Measurements from ENCODE around the gene PHC3. TPM values are rescaled to one million over a fixed set of nuclear protein-coding genes. Genes with fewer than 3 reads are reported as not detected.

The PHC3 gene
- total RNA-seq, 2 experiments from 2014 or later: 48.7 to 50.4 TPM

DNA sequence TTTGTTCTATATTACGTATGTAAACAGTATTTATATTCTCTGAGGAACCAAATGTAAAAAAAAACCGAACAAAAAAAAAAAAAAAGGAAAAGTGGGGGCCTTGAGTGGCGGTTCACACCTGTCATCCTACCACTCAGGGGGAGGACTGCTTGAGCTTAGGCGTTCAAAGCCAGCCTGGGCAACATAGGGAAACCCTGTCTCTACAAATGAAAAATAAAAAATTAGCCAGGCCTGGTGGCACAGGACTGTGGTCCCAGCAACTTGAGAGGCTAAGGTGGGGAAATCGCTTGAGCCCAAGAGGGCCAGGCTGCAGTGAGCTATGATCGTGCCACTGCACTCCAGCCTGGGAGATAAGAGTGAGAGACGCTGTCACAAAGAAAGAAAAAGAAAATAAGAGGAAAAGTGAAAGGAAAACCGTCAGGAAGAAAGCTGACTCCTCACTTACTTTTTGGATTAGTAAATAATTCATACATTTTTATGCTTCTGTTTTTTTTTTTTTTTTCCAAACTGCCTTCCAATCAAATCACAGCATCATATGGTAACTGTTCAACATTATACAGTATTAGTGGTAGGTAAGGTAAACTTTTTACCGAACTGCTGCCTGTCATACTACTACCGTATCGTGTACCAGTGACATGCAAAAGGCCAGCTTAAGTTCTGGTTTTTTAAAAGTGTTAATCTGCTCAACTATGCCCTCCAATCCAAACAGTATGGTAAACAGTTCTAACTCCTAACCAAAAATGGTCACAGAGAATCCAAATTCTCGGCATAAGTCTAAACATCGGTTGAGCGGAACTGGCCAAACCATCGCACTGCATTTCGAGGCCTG, 1.2 kb downstream of the PHC3 start:
- Mint-ChIP-seq H3K9me3 (no peaks in the 10 kb centered on the region), H3K4me3 (peak overlapping the region; percentile 97), H3K36me3 (ENCODE audit: low read depth) (peaks cover 37% of the 10 kb centered on the region), H3K4me1 (ENCODE audit: low read depth) (peaks cover 28% of the 10 kb centered on the region), H3K27ac (peak overlapping the region; percentile 100), H3K27me3 (ENCODE audit: low read depth) (no peaks in the 10 kb centered on the region)
- peak; percentile 26 for DNase-seq
- CTCF ChIA-PET: interaction anchor here (0.6 to 1.2 kb wide), 5 partner anchors 9 to 315 kb away, joined by 3 to 4 read pairs (median 3); no protein-coding TSS in a partner anchor
- intact Hi-C loops (cut with micrococcal nuclease): loop anchor here (1.0 to 2.0 kb wide), 5 partner anchors 35 to 367 kb away; partner anchors contain the start of genes LRRC34, LRRIQ4 and SEC62

- CTCF ChIA-PET: interaction anchor here (1.0 to 1.2 kb wide), 2 partner anchors 8 to 314 kb away, joined by 3 to 4 read pairs; no protein-coding TSS in a partner anchor
- Mint-ChIP-seq H3K9me3 (no peaks in the 10 kb centered on the region), H3K27me3 (ENCODE audit: low read depth) (no peaks in the 10 kb centered on the region), H3K27ac (peak overlapping the region; percentile 100), H3K4me1 (ENCODE audit: low read depth) (peaks cover 33% of the 10 kb centered on the region), H3K36me3 (ENCODE audit: low read depth) (peaks cover 41% of the 10 kb centered on the region), H3K4me3 (peak overlapping the region; percentile 97)
- intact Hi-C loops (cut with micrococcal nuclease): no loop called here
- no peak for DNase-seq
These were observed 2.1 kb downstream of the PHC3 start for GRCh38 chr3:170179432-170179831.

DNA sequence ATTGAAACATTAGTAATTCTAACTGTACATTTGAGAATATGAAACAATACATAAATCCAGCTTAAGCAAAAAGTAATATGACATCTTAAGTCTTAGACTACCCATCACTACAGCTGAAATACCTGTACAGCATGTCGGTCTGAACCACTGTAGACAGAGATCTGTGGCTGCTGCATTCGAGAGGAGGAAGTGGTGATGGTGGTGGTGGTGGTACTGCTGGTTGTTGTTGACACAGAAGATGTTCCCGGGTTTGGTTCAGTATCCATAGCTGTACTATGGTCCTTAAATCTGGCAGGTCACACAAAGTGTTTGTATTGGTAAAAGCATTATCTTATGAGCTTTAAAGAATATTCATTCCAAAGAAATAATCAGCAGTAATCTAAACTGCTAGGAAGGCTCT, 2.9 kb downstream of the PHC3 start:
- Mint-ChIP-seq H3K4me1 (ENCODE audit: low read depth) (peaks cover 36% of the 10 kb centered on the region), H3K36me3 (ENCODE audit: low read depth) (peaks cover 43% of the 10 kb centered on the region), H3K9me3 (no peaks in the 10 kb centered on the region), H3K27me3 (ENCODE audit: low read depth) (no peaks in the 10 kb centered on the region), H3K27ac (peak overlapping the region; percentile 77), H3K4me3 (peak overlapping the region; percentile 44)
- CTCF ChIA-PET: interaction anchor here (0.7 kb wide), 1 partner anchor 9 kb away, joined by 3 read pairs; no protein-coding TSS in a partner anchor
- intact Hi-C loops (cut with micrococcal nuclease): no loop called here
- peak; percentile 68 for DNase-seq

DNA sequence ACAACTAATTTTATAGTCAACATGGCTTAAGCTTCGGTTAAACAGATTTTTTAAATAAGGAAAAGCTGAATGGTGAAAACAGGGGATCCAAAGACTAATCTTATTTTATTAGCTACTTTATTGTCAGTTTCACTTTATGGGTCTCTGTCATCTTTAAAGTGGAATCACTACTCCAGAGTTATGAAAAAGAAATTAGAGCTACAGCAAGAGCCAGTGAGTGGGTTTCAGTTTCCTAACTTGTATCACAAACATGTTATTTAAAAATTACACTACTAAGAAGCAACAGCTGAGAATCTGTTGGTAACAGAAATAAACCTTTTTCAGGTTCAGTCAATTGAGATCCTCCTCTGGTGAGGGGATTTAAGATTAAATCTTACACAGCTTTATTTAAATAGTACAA, 10.0 kb downstream of the PHC3 start:
- CTCF ChIA-PET: interaction anchor here (0.6 to 1.4 kb wide), 9 partner anchors 9 to 242 kb away, joined by 3 to 5 read pairs (median 3); partner anchors contain the start of gene SKIL
- no peak for DNase-seq
- intact Hi-C loops (cut with micrococcal nuclease): loop anchor here (2.0 kb wide), 1 partner anchor 73 kb away; no protein-coding TSS in a partner anchor
- peaks cover 54% of the 10 kb centered on the region for H3K36me3 Mint-ChIP-seq (ENCODE audit: low read depth)
- peaks cover 63% of the 10 kb centered on the region for H3K4me1 Mint-ChIP-seq (ENCODE audit: low read depth)
- H3K9me3 Mint-ChIP-seq: no peaks in the 10 kb centered on the region
- H3K27me3 Mint-ChIP-seq (ENCODE audit: low read depth): no peaks in the 10 kb centered on the region
- H3K27ac Mint-ChIP-seq: peak overlapping the region; percentile 46
- H3K4me3 Mint-ChIP-seq: peak overlapping the region; percentile 21

- CTCF ChIA-PET: interaction anchor here (0.6 to 0.9 kb wide), 3 partner anchors 15 to 198 kb away, joined by 3 to 6 read pairs (median 3); no protein-coding TSS in a partner anchor
- peaks cover 6% of the 10 kb centered on the region for H3K9me3 Mint-ChIP-seq
- H3K4me3 Mint-ChIP-seq: no peak overlapping the region
- H3K27me3 Mint-ChIP-seq (ENCODE audit: low read depth): no peaks in the 10 kb centered on the region
- peak overlapping the region; percentile 70 for H3K27ac Mint-ChIP-seq
- DNase-seq: no peak
- intact Hi-C loops (cut with micrococcal nuclease): no loop called here
- H3K36me3 Mint-ChIP-seq (ENCODE audit: low read depth): peaks cover 69% of the 10 kb centered on the region
- H3K4me1 Mint-ChIP-seq (ENCODE audit: low read depth): peaks cover 72% of the 10 kb centered on the region
These were observed 16.8 kb downstream of the PHC3 start for GRCh38 chr3:170164717-170165116.

DNA sequence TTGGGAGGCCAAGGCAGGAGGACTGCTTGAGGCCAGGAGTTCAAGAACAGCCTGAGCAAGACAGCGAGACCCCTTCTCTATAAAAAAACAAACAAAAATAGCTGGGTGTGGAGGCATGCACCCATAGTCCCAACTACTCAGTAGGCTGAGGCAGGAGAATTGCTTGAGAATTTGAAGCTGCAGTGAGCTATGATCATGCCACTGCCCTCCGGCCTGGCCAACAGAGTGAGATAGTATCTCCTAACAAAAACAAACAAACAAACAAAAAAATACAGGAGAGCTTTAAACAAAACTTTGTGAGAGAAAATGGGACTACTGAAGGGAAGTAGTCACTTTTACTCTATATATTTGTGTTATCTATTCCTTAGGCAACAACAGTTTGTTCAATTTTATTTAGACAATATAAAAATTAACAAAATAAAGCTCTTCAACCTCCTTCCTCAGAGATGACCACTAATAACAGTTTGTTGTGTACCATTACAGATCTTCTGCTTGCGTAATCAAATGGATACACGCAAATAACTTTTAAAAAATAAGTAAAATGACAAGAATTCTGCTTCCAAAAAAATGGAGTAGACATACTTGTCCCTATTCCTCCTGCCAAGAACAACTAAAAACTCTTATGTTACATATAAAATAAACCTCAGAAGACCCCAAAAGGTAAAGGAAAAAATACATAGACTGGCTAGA, 17.4 kb downstream of the PHC3 start:
- Mint-ChIP-seq H3K36me3 (ENCODE audit: low read depth) (peaks cover 68% of the 10 kb centered on the region), H3K27ac (peak overlapping the region; percentile 70), H3K9me3 (peaks cover 6% of the 10 kb centered on the region), H3K4me3 (no peak overlapping the region), H3K27me3 (ENCODE audit: low read depth) (no peaks in the 10 kb centered on the region), H3K4me1 (ENCODE audit: low read depth) (peaks cover 72% of the 10 kb centered on the region)
- DNase-seq: no peak
- CTCF ChIA-PET: interaction anchor here (0.6 to 0.9 kb wide), 4 partner anchors 14 to 199 kb away, joined by 3 to 6 read pairs (median 3); no protein-coding TSS in a partner anchor
- intact Hi-C loops (cut with micrococcal nuclease): no loop called here

DNA sequence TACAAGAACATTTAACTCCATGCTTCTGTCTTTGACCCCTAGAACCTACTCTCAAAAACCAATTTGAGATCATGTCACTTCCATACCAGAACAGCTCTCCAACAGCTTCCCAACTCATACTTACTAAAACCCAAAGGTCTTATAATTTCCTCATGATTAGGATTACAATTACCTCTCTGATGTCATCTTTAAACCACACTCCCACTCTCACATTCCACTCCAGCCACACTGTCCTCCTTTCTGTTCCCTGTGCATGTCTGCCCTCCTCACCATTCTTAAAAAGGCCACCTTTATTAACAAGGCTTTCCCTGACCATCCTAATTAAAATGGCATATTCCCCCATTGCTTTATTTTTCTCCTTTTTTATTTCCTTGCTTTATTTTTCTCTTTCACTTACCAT, 18.9 kb downstream of the PHC3 start:
- Mint-ChIP-seq H3K4me3 (no peak overlapping the region), H3K27me3 (ENCODE audit: low read depth) (no peaks in the 10 kb centered on the region), H3K4me1 (ENCODE audit: low read depth) (peaks cover 69% of the 10 kb centered on the region), H3K27ac (peak overlapping the region; percentile 18), H3K9me3 (peaks cover 6% of the 10 kb centered on the region), H3K36me3 (ENCODE audit: low read depth) (peaks cover 65% of the 10 kb centered on the region)
- intact Hi-C loops (cut with micrococcal nuclease): no loop called here
- no peak for DNase-seq
- CTCF ChIA-PET: interaction anchor here (0.5 to 0.6 kb wide), 2 partner anchors 18 to 100 kb away, joined by 3 read pairs; no protein-coding TSS in a partner anchor

- Mint-ChIP-seq H3K36me3 (ENCODE audit: low read depth) (peaks cover 66% of the 10 kb centered on the region), H3K4me3 (no peak overlapping the region), H3K27ac (peak overlapping the region; percentile 48), H3K9me3 (peaks cover 6% of the 10 kb centered on the region), H3K4me1 (ENCODE audit: low read depth) (peaks cover 69% of the 10 kb centered on the region), H3K27me3 (ENCODE audit: low read depth) (no peaks in the 10 kb centered on the region)
- DNase-seq: no peak
- intact Hi-C loops (cut with micrococcal nuclease): no loop called here
- CTCF ChIA-PET: interaction anchor here (0.6 kb wide), 1 partner anchor 99 kb away, joined by 3 read pairs; no protein-coding TSS in a partner anchor
These were observed 19.5 kb downstream of the PHC3 start for GRCh38 chr3:170162052-170162451.

- intact Hi-C loops (cut with micrococcal nuclease): no loop called here
- H3K4me1 Mint-ChIP-seq (ENCODE audit: low read depth): peaks cover 72% of the 10 kb centered on the region
- peaks cover 62% of the 10 kb centered on the region for H3K36me3 Mint-ChIP-seq (ENCODE audit: low read depth)
These were observed 21.6 kb downstream of the PHC3 start for GRCh38 chr3:170159933-170160332.

DNA sequence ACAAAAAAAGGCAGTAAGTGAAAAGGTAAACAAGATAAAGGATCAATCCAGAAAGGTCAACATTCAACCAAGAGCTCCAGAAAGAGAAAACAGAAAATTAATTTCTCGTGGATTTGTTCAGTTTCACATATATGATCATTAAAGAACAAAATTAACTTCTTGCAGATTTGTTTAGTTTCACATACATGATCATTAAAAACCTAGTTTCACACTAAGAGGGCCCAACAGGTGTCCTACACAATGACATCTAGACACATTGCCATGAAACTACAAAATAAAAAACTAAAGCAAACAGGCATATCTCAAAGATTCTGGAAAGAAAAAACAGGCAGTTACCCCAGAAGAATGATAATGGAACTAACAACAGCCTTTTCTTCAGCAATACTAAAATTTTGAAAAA, 22.1 kb downstream of the PHC3 start:
- no peaks in the 10 kb centered on the region for H3K27me3 Mint-ChIP-seq (ENCODE audit: low read depth)

More at GRCh38 chr3:170159933-170160332, 21.6 kb downstream of the PHC3 start:
- H3K9me3 Mint-ChIP-seq: peaks cover 6% of the 10 kb centered on the region
- no peak overlapping the region for H3K4me3 Mint-ChIP-seq
- DNase-seq: no peak
- no peaks in the 10 kb centered on the region for H3K27me3 Mint-ChIP-seq (ENCODE audit: low read depth)
- CTCF ChIA-PET: interaction anchor here (0.7 kb wide), 1 partner anchor 11 kb away, joined by 3 read pairs; no protein-coding TSS in a partner anchor
- peak overlapping the region; percentile 16 for H3K27ac Mint-ChIP-seq

DNA sequence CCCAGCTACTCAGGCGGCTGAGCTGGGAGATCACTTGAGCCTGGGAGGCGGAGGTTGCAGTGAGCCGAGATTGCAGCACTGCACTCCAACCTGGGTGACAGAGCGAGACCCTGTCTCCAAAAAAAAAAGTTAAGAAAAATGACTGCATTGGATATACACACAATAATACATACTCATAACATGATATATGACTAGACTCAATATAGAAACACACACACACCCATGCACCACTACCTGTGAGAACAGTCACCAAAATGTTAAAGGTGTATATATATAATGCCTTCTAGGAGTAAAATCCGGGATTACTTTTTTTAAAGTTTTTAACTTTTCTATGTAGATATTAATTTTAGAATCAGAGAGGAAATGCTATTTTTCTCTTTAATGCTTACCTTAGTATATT, 25.9 kb downstream of the PHC3 start:
- peak overlapping the region; percentile 84 for H3K27ac Mint-ChIP-seq
- no peak overlapping the region for H3K4me3 Mint-ChIP-seq
- no peak for DNase-seq
- H3K36me3 Mint-ChIP-seq (ENCODE audit: low read depth): peaks cover 37% of the 10 kb centered on the region
- H3K9me3 Mint-ChIP-seq: no peaks in the 10 kb centered on the region
- CTCF ChIA-PET: interaction anchor here (1.0 to 1.7 kb wide), 2 partner anchors 11 to 57 kb away, joined by 3 to 5 read pairs; no protein-coding TSS in a partner anchor
- H3K4me1 Mint-ChIP-seq (ENCODE audit: low read depth): peaks cover 56% of the 10 kb centered on the region
- H3K27me3 Mint-ChIP-seq (ENCODE audit: low read depth): no peaks in the 10 kb centered on the region
- intact Hi-C loops (cut with micrococcal nuclease): no loop called here

More for the DNA sequence above, 22.1 kb downstream of the PHC3 start:
- Mint-ChIP-seq H3K27ac (peak overlapping the region; percentile 52), H3K4me3 (no peak overlapping the region), H3K9me3 (peaks cover 6% of the 10 kb centered on the region), H3K36me3 (ENCODE audit: low read depth) (peaks cover 59% of the 10 kb centered on the region), H3K4me1 (ENCODE audit: low read depth) (peaks cover 72% of the 10 kb centered on the region)
- intact Hi-C loops (cut with micrococcal nuclease): no loop called here
- CTCF ChIA-PET: no interaction called here
- DNase-seq: no peak
